ENCODE measurements around the gene CCL20. TPM values are rescaled to one million over a fixed set of nuclear protein-coding genes. Genes with fewer than 3 reads are reported as not detected.

CCL20 gene
- total and polyA plus RNA-seq, 2 of the 13 experiments (the other 11 are each of a cell fraction or from before 2014, with no cell fraction given) = 223 to 903 TPM

GRCh38 chr2:227821043-227821942 is 7.7 kb downstream of the CCL20 start (continued):
- TF ChIP-seq RERE (CRISPR knock-in tag; IDR thresholded peaks at IDR 0.05; ENCODE audit: low read depth) = peak; percentile 30
- TF ChIP-seq FOXA3 (CRISPR knock-in tag; IDR thresholded peaks at IDR 0.05) = peak; percentile 67
- TF ChIP-seq ZNF468 (CRISPR knock-in tag; IDR thresholded peaks at IDR 0.05) = no peak
- peak; percentile 73; the same call in 1 of the 2 replicates for TF ChIP-seq ARNTL (CRISPR knock-in tag; IDR thresholded peaks at IDR 0.05)
- peak; percentile 82 for TF ChIP-seq ZNF747 (CRISPR knock-in tag; IDR thresholded peaks at IDR 0.05; ENCODE audit: borderline replicate concordance)
- no peak for TF ChIP-seq ELF4 (CRISPR knock-in tag; IDR thresholded peaks at IDR 0.05; ENCODE audit: borderline replicate concordance)
- peak; percentile 74 for TF ChIP-seq KAT8 (CRISPR knock-in tag; IDR thresholded peaks at IDR 0.05)
- TF ChIP-seq, protein P1, sequence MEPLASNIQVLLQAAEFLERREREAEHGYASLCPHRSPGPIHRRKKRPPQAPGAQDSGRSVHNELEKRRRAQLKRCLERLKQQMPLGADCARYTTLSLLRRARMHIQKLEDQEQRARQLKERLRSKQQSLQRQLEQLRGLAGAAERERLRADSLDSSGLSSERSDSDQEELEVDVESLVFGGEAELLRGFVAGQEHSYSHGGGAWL (CRISPR knock-in tag; IDR thresholded peaks at IDR 0.05) = no peak
- peak; percentile 89 for TF ChIP-seq KDM6A (CRISPR knock-in tag; IDR thresholded peaks at IDR 0.05; ENCODE audit: low read depth)
- TF ChIP-seq MAFF (IDR thresholded peaks at IDR 0.05; ENCODE audit: low read depth, low read length) = peak; percentile 69
- TF ChIP-seq, protein P2, sequence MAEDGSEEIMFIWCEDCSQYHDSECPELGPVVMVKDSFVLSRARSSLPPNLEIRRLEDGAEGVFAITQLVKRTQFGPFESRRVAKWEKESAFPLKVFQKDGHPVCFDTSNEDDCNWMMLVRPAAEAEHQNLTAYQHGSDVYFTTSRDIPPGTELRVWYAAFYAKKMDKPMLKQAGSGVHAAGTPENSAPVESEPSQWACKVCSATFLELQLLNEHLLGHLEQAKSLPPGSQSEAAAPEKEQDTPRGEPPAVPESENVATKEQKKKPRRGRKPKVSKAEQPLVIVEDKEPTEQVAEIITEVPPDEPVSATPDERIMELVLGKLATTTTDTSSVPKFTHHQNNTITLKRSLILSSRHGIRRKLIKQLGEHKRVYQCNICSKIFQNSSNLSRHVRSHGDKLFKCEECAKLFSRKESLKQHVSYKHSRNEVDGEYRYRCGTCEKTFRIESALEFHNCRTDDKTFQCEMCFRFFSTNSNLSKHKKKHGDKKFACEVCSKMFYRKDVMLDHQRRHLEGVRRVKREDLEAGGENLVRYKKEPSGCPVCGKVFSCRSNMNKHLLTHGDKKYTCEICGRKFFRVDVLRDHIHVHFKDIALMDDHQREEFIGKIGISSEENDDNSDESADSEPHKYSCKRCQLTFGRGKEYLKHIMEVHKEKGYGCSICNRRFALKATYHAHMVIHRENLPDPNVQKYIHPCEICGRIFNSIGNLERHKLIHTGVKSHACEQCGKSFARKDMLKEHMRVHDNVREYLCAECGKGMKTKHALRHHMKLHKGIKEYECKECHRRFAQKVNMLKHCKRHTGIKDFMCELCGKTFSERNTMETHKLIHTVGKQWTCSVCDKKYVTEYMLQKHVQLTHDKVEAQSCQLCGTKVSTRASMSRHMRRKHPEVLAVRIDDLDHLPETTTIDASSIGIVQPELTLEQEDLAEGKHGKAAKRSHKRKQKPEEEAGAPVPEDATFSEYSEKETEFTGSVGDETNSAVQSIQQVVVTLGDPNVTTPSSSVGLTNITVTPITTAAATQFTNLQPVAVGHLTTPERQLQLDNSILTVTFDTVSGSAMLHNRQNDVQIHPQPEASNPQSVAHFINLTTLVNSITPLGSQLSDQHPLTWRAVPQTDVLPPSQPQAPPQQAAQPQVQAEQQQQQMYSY (CRISPR knock-in tag; IDR thresholded peaks at IDR 0.05) = no peak
- peak; percentile 76 for TF ChIP-seq ATF2 (CRISPR knock-in tag; IDR thresholded peaks at IDR 0.05)
- peak; percentile 96 for TF ChIP-seq HMG20A (CRISPR knock-in tag; IDR thresholded peaks at IDR 0.05; ENCODE audit: borderline replicate concordance)
- TF ChIP-seq U2AF2 (IDR thresholded peaks at IDR 0.05; ENCODE audit: low read depth, low read length) = 0 out of 2 replicates have a peak, but pooled peaks have one; percentile 51
- TF ChIP-seq TEAD3 (CRISPR knock-in tag; optimal IDR thresholded peaks at IDR 0.05; ENCODE audit: borderline replicate concordance) = peak; percentile 83
- TF ChIP-seq NCOA5 (CRISPR knock-in tag; IDR thresholded peaks at IDR 0.05) = no peak; the same call in 1 of the 2 replicates
- no peak for TF ChIP-seq ARHGAP35 (CRISPR knock-in tag; IDR thresholded peaks at IDR 0.05; ENCODE audit: borderline replicate concordance)
- peak; percentile 26; the same call in 1 of the 2 replicates for TF ChIP-seq RNF2 (conservative IDR thresholded peaks at IDR 0.05; ENCODE audit: low read depth)
- TF ChIP-seq CBX5 (CRISPR knock-in tag; IDR thresholded peaks at IDR 0.05; ENCODE audit: borderline replicate concordance) = peak; percentile 83
